ENCODE results near the gene ETV6. TPM values are rescaled to one million over a fixed set of nuclear protein-coding genes. Genes with fewer than 3 reads are reported as not detected.

ETV6 gene
- total RNA-seq, 8 experiments from 2014 or later, result 2.9 to 18.6 (median 4.9) TPM

DNA sequence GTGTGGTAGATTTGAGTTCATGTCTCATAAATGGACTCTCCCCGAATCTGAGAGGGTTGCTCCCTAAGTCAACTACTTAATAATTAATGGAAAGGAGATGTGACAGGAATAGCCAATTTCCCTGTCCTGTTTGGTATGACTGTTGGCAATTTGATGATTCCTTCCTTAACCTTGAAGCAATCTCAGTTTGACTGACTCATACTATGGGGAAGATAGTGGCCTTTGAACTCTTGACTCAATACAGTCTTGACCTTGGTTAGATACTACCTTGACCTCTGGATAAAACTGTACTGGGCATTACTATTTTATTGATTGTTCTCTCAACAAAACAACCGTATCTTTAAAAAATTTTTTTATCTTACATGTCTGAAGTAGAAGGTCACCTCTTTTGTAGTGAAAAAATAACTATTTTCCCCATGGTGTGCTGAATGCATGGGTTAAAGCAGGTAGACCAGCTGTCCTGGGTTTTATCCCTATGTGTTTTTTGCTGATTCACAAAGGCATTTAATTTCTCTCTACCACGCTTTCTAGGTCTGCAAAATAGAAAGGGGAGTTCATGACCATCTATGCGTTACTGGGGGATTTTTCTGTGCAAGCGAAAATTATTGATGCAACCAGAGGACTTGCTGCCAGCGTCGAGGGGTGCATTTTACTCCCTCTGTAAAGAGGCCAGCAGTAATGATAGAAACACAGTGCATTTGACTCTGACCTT is 80.1 kb downstream of the ETV6 start:
- 87 to 100% (median 94%) methylated on average over 1 to 7 of the region's 7 CpGs for WGBS, 10 experiments
- ATAC-seq (replicated peaks in 6 of 8), result no peak

DNA sequence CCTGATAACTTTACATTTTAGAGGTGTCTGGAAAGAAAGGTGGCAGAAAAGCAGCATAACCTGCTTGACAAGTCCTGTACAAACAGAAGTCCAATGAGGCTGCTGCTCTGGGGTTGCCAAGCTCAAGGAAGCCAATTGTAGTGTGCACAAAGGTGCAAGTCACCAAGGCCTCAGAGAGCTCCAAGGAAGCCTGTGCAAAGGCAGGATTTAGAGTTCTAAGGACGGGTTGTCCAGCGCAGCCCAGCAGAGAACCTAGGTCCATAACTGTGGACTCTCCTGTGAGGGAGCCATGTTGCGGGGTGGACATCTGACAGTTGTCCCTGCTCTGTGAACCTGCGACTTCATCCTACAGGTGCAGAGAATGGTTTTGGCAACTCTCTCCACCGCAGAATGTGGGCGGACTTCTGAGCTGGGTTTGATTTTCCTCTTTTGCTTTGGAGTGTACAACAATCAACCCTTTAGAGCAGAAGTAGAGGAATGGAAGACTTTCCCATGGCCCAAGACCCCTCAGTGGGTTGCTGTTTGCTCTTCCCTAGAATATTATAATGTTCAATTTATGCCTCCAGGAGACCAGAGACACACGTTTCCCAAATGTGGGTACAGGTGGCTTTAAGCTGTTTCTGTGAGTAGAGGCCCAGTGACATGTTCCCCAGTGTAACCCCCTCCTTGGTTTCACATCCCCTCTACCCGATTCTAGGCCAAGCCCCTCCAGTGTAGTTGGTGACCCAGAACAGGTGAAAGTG is 81.0 kb downstream of the ETV6 start:
- Histone ChIP-seq H3K4me3 (no peak overlapping the region), H3K4me1 (replicated peaks in 1 of 2) (no peaks in the 10 kb centered on the region), H3K27ac (no peak overlapping the region)
- in situ Hi-C loops (cut with MboI; ENCODE audit: low pct_unique_long_range_greater_than_20kb in 2 of 9, low sequenced_read_pairs in 9 of 9, unreplicated experiment in 9 of 9), result no loop called here
- ATAC-seq (replicated peaks in 6 of 8), result peak in 1 of 8 experiments; percentile 21
- 86 to 100% (median 92%) methylated on average over 1 to 4 of the region's 8 CpGs; no CpG with 5 or more reads in 3 of the 10 experiments for WGBS, 10 experiments

More for the DNA sequence above, 80.1 kb downstream of the ETV6 start:
- in situ Hi-C loops (cut with MboI; ENCODE audit: low pct_unique_long_range_greater_than_20kb in 2 of 9, low sequenced_read_pairs in 9 of 9, unreplicated experiment in 9 of 9), result no loop called here
- Histone ChIP-seq H3K4me3 (no peak overlapping the region), H3K27ac (no peak overlapping the region), H3K4me1 (replicated peaks in 1 of 2) (no peaks in the 10 kb centered on the region)

DNA sequence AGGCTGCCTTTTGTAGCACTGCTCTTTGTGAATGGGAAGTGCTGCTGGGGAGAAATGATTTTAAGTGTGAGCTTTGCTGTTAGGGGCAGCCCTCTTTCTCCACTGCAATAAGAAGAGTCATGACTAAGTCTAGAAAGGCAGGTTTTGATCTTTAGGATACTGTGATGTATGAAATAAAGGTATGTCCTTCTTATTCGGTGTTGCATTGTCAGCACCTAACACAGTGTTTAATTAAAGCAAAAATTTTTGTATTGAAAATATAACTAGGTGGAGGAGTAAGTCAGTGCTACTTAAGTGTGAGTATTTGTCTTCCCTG is 81.5 kb downstream of the ETV6 start:
- ATAC-seq (replicated peaks in 6 of 8), result no peak
- H3K4me1 ChIP-seq (replicated peaks in 1 of 2), result no peaks in the 10 kb centered on the region
- H3K4me3 ChIP-seq, result no peak overlapping the region
- H3K27ac ChIP-seq, result no peak overlapping the region
- in situ Hi-C loops (cut with MboI; ENCODE audit: low pct_unique_long_range_greater_than_20kb in 2 of 9, low sequenced_read_pairs in 9 of 9, unreplicated experiment in 9 of 9), result no loop called here
- 11 to 100% (median 94%) methylated on average over 1 of the region's 1 CpG; no CpG with 5 or more reads in 4 of the 10 experiments for WGBS, 10 experiments

DNA sequence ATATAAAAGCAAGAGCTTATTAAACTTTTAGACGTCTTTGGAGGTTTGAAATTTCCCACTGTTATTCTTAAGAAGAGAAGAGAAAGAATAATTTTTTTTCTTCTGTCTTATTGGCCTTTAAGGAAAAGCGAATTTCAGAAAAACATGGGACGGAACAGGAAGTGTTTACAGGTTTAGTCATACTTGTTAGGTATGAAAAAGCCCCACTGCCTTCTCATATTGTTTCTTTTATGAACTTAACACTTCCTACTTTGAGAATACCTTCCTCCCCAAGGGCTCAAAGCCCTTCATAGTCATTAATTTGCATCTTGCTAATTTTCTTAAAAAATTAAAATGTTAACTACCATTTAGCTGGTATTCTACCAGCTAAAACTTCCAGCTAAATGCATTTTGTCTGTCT is 82.0 kb downstream of the ETV6 start:
- ATAC-seq (replicated peaks in 6 of 8), result no peak
- H3K27ac ChIP-seq, result no peak overlapping the region
- in situ Hi-C loops (cut with MboI; ENCODE audit: low pct_unique_long_range_greater_than_20kb in 2 of 9, low sequenced_read_pairs in 9 of 9, unreplicated experiment in 9 of 9), result no loop called here

DNA sequence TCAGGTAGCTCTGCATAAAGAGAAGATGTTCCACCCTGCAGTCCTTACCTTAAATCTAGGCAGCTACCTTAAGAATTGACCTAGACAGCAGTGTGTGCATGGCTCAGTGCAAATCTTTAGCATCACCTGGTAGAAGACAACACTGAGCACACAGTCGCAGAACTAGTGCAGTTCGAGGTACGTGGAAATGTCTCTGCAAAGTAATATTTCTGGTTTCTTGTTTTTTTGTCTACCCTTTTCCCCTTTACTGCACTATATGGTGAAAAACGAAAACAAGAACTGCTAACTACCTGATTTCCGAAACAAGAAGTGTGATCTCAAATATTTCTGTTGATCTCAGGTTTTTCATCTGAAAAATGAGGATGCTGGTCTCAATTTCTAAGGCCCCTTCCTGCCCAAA is 82.5 kb downstream of the ETV6 start:
- no peak for ATAC-seq (replicated peaks in 6 of 8)
- in situ Hi-C loops (cut with MboI; ENCODE audit: low pct_unique_long_range_greater_than_20kb in 2 of 9, low sequenced_read_pairs in 9 of 9, unreplicated experiment in 9 of 9), result no loop called here
- Histone ChIP-seq H3K27ac (no peak overlapping the region), H3K4me3 (no peak overlapping the region), H3K4me1 (replicated peaks in 1 of 2) (no peaks in the 10 kb centered on the region)
- 74 to 100% (median 92%) methylated on average over 1 to 5 of the region's 5 CpGs; no CpG with 5 or more reads in 2 of the 10 experiments for WGBS, 10 experiments

More for the DNA sequence above, 82.0 kb downstream of the ETV6 start:
- WGBS, 10 experiments, result 34 to 100% (median 84%) methylated on average over 1 to 3 of the region's 3 CpGs
- no peaks in the 10 kb centered on the region for H3K4me1 ChIP-seq (replicated peaks in 1 of 2)
- H3K4me3 ChIP-seq, result no peak overlapping the region

DNA sequence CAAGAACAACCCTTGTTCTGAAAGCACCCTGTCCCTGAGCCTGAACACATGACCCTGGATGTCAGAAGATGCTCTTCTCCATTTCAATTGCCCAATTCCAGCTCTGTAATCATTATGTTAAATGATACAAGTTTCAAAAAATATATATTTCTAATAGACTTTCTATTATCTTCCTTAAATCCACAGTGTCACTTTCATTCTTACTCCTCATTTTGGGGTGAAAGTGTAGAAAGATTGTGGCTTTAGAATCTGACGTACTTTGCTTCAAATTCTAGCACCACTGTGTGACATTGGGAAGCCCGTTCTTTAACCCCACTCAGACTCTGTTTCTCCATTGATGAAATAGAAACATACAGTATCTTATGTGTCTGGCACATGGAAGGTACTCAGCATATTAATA is 83.2 kb downstream of the ETV6 start:
- WGBS, 10 experiments, result 100% methylated on average over 1 to 2 of the region's 2 CpGs; no CpG with 5 or more reads in 6 of the 10 experiments
- Histone ChIP-seq H3K4me3 (no peak overlapping the region), H3K4me1 (replicated peaks in 1 of 2) (no peaks in the 10 kb centered on the region), H3K27ac (no peak overlapping the region)
- no peak for ATAC-seq (replicated peaks in 6 of 8)
- in situ Hi-C loops (cut with MboI; ENCODE audit: low pct_unique_long_range_greater_than_20kb in 2 of 9, low sequenced_read_pairs in 9 of 9, unreplicated experiment in 9 of 9), result no loop called here

DNA sequence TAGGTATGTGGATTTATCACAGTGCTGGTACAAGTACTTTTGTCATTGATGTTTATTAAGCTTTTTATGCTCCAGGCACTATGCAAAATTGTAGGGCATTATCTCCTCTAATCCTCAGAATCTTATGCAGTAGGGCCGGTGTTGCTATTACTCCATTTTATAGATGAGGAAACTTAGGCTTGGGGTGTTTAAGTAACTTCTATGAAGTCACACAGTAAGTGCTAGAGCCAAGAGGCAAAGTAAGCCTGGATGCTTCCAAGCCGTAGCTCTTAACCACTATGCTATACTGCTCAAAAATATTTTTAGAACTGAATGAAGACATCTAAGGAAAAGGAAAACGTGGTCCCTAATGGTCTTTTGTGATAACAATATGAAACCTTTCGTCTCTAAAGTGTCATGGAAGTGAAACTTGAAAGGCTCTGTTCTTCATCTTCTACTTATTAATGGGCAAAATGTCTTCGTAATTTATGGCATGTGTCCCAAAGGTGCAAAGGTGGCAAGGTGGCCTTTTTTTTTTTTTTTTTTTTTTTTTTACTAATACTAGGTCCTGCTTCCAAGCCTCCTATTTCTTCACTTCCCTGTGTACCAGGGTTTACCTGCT is 85.2 kb downstream of the ETV6 start:
- Histone ChIP-seq H3K4me1 (replicated peaks in 1 of 2) (no peaks in the 10 kb centered on the region), H3K4me3 (no peak overlapping the region), H3K27ac (no peak overlapping the region)
- WGBS, 10 experiments, result 70 to 100% (median 90%) methylated on average over 1 to 5 of the region's 5 CpGs; no CpG with 5 or more reads in 1 of the 10 experiments
- in situ Hi-C loops (cut with MboI; ENCODE audit: low pct_unique_long_range_greater_than_20kb in 2 of 9, low sequenced_read_pairs in 9 of 9, unreplicated experiment in 9 of 9), result no loop called here
- ATAC-seq (replicated peaks in 6 of 8), result no peak

DNA sequence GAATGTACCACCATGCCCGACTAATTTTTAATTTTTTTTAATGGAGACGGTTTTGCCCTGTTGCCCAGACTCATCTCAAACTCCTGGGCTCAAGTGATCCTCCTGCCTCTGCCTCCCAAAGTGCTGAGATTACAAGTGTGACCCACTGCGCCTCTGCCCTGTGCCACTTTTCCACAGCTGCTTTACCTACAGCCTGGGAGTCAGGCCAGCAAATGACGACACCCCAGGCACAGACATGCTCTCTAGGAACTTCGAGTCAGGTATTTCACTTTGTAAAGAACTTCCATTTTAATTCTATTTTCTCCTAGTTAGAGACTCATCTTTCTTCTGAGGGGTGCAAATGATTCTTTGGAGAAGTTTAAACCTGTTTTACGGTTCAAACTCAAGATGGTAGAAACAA is 89.0 kb downstream of the ETV6 start:
- no peak for ATAC-seq (replicated peaks in 6 of 8)
- in situ Hi-C loops (cut with MboI; ENCODE audit: low pct_unique_long_range_greater_than_20kb in 2 of 9, low sequenced_read_pairs in 9 of 9, unreplicated experiment in 9 of 9), result no loop called here
- 60 to 100% (median 89%) methylated on average over 1 to 5 of the region's 6 CpGs; no CpG with 5 or more reads in 1 of the 10 experiments for WGBS, 10 experiments

DNA sequence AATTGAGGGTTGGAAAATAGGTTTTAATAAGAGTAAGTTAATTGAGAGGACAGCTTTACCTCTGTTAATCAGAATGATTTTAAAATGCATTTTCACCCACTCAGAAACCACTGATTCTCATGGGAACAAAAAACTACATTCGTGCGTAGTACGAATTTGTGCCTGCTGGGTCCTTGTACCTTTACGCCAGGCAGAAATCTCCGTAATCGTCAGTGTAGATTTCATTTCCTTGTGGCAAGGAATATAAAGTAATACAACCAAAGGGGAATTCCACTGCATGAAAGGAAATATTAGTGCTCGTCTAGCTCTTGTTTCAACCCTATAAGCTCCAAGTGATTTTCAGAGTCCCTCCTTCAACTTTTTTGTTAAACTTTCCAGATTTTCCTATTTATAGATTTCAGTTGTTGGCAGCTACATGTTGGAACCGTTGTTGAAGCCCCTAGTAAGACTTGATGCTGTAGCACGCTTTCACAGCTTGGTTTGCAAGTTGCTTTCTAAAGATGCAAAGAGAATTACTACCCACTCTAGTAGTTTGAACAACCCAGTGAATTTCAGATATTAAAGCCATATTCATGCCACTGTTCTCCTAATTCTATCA is 90.6 kb downstream of the ETV6 start:
- WGBS, 10 experiments, result 57 to 95% (median 88%) methylated on average over 4 to 9 of the region's 9 CpGs; no CpG with 5 or more reads in 1 of the 10 experiments
- H3K4me1 ChIP-seq (replicated peaks in 1 of 2), result peaks cover 13 to 18% of the 10 kb centered on the region in 2 donors
- H3K4me3 ChIP-seq, result no peak overlapping the region
- no peak overlapping the region for H3K27ac ChIP-seq
- in situ Hi-C loops (cut with MboI; ENCODE audit: low pct_unique_long_range_greater_than_20kb in 2 of 9, low sequenced_read_pairs in 9 of 9, unreplicated experiment in 9 of 9), result no loop called here
- no peak for ATAC-seq (replicated peaks in 6 of 8)

More for the DNA sequence above, 89.0 kb downstream of the ETV6 start:
- H3K27ac ChIP-seq, result no peak overlapping the region
- H3K4me1 ChIP-seq (replicated peaks in 1 of 2), result peaks cover 3 to 7% of the 10 kb centered on the region in 2 donors
- H3K4me3 ChIP-seq, result no peak overlapping the region

DNA sequence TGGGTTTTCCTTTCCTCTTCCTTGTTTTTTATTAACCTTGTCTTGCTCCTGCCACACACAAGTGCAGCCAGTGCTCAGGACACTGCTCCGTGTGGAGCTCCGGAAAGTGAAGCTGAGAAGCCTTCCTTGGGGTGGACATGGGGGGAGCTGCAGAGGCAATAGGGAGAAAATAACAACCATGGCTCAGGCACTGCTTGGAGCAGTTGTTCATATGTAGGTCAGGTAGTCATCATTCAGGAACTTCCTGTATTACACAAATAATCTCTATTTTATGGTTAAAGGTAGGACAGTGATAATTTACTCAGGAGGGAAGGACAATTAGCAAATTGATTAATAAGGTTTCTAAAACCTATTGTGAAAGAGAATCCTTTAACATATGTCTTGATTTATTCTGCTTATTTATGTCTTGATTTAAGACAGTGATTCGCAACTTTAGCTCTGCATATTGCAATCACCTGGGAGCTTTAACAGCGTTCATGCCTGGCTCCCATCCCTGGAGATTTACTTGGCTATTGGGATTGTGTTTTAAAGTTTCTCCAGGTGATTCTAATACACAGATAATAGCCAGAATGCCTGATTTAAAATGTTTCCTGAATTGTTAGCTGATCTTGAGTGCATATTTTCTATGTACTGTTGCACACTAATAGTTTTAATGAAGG is 92.1 kb downstream of the ETV6 start:
- Histone ChIP-seq H3K27ac (no peak overlapping the region), H3K4me1 (replicated peaks in 1 of 2) (peaks cover 13 to 21% of the 10 kb centered on the region in 2 donors), H3K4me3 (no peak overlapping the region)
- in situ Hi-C loops (cut with MboI; ENCODE audit: low pct_unique_long_range_greater_than_20kb in 2 of 9, low sequenced_read_pairs in 9 of 9, unreplicated experiment in 9 of 9), result no loop called here
- no peak for ATAC-seq (replicated peaks in 6 of 8)
- WGBS, 10 experiments, result 71 to 100% (median 89%) methylated on average over 2 to 4 of the region's 4 CpGs; no CpG with 5 or more reads in 2 of the 10 experiments

DNA sequence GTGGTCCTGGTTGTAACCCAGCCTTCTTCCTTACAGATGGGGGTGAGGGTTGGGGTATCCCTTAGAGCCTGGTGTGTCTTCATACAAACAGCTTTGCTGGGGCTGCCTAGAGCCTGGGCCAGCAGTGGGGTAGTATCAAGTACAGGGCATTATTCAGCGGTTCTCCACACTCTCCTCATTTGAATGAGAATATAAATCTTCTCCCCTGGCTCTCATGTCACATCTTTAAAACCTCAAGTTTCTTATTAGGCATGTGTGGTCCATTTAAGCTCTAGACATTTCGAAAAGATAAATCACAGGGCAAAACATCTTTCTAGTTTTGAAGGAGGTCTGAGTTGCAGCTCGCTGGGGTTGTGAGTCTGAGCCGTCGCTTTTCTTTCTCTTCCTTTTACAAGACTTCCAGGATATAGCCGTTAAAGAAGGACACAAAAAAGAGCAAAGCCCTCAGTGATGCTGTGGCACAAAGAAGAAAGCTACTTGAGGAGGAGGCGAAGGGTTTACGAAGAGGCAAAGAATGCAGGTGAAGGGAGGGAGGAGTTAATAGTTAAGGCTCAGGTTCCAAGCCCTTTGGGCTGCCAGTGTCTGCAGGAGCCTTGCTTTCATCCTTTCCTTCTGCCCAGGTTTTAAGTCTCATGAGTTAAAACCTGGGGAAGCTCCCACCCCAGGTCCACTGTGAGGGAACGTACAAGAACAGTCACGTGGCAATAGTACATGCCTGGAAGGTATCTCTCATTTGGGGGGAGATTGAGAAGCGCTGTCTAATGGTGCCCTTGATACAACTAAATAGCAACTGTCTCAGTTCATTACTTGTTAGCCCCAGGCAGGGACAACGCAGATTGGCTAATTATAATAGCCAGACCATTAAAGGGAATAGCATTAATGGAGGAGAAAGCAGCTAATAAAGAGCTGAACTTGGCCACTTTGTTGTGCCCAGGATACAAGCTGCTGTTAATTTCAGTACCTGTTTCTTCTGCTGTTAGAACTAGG is 94.2 kb downstream of the ETV6 start:
- peak in 5 of 8 experiments; percentile 81 to 94 (median 88) for ATAC-seq (replicated peaks in 6 of 8)
- Histone ChIP-seq H3K4me1 (replicated peaks in 1 of 2) (peaks cover 15 to 30% of the 10 kb centered on the region in 2 donors), H3K27ac (peak overlapping the region in 1 of 2 donors; percentile 33), H3K4me3 (no peak overlapping the region)
- in situ Hi-C loops (cut with MboI; ENCODE audit: low pct_unique_long_range_greater_than_20kb in 2 of 9, low sequenced_read_pairs in 9 of 9, unreplicated experiment in 9 of 9), result no loop called here
- WGBS, 10 experiments, result 18 to 84% (median 51%) methylated on average over 2 to 10 of the region's 12 CpGs; no CpG with 5 or more reads in 1 of the 10 experiments

DNA sequence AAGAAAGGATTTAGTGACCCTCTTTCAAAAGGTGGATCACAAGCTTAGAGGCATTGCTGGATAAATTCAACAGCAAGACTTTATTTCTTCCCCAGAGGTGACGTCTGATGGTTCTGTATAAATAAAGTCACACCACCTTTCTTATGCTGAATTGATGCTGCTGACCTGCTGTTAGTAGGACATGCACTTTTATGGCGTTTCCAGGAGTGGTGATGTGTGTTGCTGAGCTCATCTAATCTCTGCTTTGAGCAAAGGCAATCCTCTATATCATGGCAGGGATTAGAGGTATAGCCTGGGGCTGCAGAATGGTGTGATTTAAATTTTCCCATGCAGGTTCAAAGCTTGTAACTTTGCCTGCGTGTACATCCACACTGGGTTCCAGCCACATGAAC is 94.9 kb downstream of the ETV6 start:
- H3K4me3 ChIP-seq, result no peak overlapping the region
- WGBS, 10 experiments, result 33 to 100% (median 81%) methylated on average over 1 to 3 of the region's 3 CpGs
- H3K4me1 ChIP-seq (replicated peaks in 1 of 2), result peaks cover 18 to 37% of the 10 kb centered on the region in 2 donors
- peak in 5 of 8 experiments; percentile 18 to 66 (median 47) for ATAC-seq (replicated peaks in 6 of 8)
- no peak overlapping the region for H3K27ac ChIP-seq
- in situ Hi-C loops (cut with MboI; ENCODE audit: low pct_unique_long_range_greater_than_20kb in 2 of 9, low sequenced_read_pairs in 9 of 9, unreplicated experiment in 9 of 9), result no loop called here
